Fibroblast of lung (primary cell): ENCODE results near the gene DNMT3A.

Source experiments
- EZH2 ChIP-seq: IDR thresholded peaks from 2 replicates; pipeline ENCODE4 v1.5.1; 2012; ENCODE audit warnings: low read length, control low read depth, mild to moderate bottlenecking; ENCODE audit errors: missing control alignments
- TF ChIP-seq, protein P1 (sequence below), 2 donors: IDR thresholded peaks in 1 of 2; conservative IDR thresholded peaks in 1 of 2; 1 replicate in 1 of 2; 2 replicates in 1 of 2; pipeline ENCODE4 v1.5.1; 2011 to 2012; ENCODE audit warnings: low read length in 2 of 2, control low read depth in 1 of 2, inconsistent platforms in 1 of 2, low read depth in 1 of 2, mild to moderate bottlenecking in 1 of 2

- TF ChIP-seq, protein P1, sequence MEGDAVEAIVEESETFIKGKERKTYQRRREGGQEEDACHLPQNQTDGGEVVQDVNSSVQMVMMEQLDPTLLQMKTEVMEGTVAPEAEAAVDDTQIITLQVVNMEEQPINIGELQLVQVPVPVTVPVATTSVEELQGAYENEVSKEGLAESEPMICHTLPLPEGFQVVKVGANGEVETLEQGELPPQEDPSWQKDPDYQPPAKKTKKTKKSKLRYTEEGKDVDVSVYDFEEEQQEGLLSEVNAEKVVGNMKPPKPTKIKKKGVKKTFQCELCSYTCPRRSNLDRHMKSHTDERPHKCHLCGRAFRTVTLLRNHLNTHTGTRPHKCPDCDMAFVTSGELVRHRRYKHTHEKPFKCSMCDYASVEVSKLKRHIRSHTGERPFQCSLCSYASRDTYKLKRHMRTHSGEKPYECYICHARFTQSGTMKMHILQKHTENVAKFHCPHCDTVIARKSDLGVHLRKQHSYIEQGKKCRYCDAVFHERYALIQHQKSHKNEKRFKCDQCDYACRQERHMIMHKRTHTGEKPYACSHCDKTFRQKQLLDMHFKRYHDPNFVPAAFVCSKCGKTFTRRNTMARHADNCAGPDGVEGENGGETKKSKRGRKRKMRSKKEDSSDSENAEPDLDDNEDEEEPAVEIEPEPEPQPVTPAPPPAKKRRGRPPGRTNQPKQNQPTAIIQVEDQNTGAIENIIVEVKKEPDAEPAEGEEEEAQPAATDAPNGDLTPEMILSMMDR (conservative IDR thresholded peaks at IDR 0.05 in 1 of 2, IDR thresholded peaks at IDR 0.05 in 1 of 2; ENCODE audit: low read depth in 1 of 2, low read length in 2 of 2): no peak
- no peak for TF ChIP-seq EZH2
Measured at GRCh38 chr2:25322312-25322711, 19.4 kb downstream of the DNMT3A start.
